Measurements from ENCODE around the gene CPNE1. TPM values are rescaled to one million over a fixed set of nuclear protein-coding genes. Genes with fewer than 3 reads are reported as not detected.

The CPNE1 gene
- total RNA-seq, 1 experiment from 2014 or later = 505 TPM

DNA sequence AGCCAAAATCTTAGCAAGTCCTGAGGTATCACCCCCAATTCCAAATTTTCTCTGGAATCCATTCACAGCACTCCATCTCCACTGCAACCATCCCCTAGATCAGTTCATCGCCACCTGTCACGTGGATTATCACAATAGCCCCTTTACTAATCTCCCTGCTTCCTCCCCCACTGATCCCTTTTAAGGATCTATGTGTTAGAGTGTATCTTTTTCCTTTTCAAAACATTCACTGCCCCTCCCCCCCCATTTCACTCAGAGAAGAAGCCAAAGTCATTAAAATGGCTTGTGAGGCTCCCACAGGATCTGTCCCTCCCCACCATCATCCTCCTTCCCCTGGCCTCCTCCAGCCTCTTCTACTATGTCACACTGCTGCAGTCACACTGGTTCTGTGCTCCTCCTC is 67.5 kb downstream of the CPNE1 start:
- no peak for DNase-seq
- CTCF ChIA-PET = no interaction called here
- Mint-ChIP-seq H3K4me1 (ENCODE audit: low read depth, unreplicated experiment) (peaks cover 27% of the 10 kb centered on the region), H3K9me3 (ENCODE audit: low read depth, unreplicated experiment) (no peaks in the 10 kb centered on the region), H3K36me3 (ENCODE audit: insufficient read depth, unreplicated experiment) (peaks cover 29% of the 10 kb centered on the region), H3K4me3 (ENCODE audit: low read depth, unreplicated experiment) (no peak overlapping the region), H3K27me3 (ENCODE audit: unreplicated experiment) (no peaks in the 10 kb centered on the region), H3K27ac (ENCODE audit: unreplicated experiment) (peak overlapping the region; percentile 29)
- TF ChIP-seq CTCF (IDR thresholded peaks at IDR 0.05; ENCODE audit: unreplicated experiment) = no peak
- intact Hi-C loops (cut with micrococcal nuclease; ENCODE audit: unreplicated experiment) = no loop called here
- no TSS peak for BruUV-seq (replicated peaks)

GRCh38 chr20:35595901-35596300 is 68.8 kb downstream of the CPNE1 start:
- CTCF ChIA-PET = interaction anchor here (0.6 to 2.2 kb wide), 4 partner anchors 23 to 1216 kb away, joined by 3 to 8 read pairs (median 4); partner anchors contain the start of gene RBM39
- intact Hi-C loops (cut with micrococcal nuclease; ENCODE audit: unreplicated experiment) = no loop called here
- BruUV-seq (replicated peaks) = no TSS peak
- no peak for TF ChIP-seq CTCF (IDR thresholded peaks at IDR 0.05; ENCODE audit: unreplicated experiment)
- no peak overlapping the region for H3K4me3 Mint-ChIP-seq (ENCODE audit: low read depth, unreplicated experiment)
- peaks cover 31% of the 10 kb centered on the region for H3K36me3 Mint-ChIP-seq (ENCODE audit: insufficient read depth, unreplicated experiment)
- H3K27me3 Mint-ChIP-seq (ENCODE audit: unreplicated experiment) = no peaks in the 10 kb centered on the region
- no peaks in the 10 kb centered on the region for H3K9me3 Mint-ChIP-seq (ENCODE audit: low read depth, unreplicated experiment)
- no peak overlapping the region for H3K27ac Mint-ChIP-seq (ENCODE audit: unreplicated experiment)
- H3K4me1 Mint-ChIP-seq (ENCODE audit: low read depth, unreplicated experiment) = peaks cover 27% of the 10 kb centered on the region
- no peak for DNase-seq

DNA sequence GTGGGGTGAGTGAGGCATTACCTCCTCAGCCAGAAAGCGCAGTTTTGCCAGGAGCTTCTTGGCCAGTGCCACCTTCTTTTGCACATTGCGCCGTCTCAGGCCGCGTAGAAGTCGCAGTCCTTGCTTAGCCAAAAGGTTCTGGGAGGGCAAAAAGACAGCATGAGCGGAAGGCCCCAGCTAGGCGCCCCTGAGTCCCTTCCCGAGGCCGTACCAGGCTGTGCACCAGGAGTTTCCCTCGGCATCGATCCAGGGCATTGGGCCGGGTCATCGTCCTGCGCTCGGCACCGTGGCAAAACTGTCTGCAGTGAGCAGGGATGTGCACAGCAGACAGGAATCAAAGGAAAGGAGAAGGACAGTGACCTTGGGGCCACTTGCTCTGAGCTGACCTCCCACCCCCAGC is 69.2 kb downstream of the CPNE1 start:
- intact Hi-C loops (cut with micrococcal nuclease; ENCODE audit: unreplicated experiment) = no loop called here
- Mint-ChIP-seq H3K4me1 (ENCODE audit: low read depth, unreplicated experiment) (peaks cover 27% of the 10 kb centered on the region), H3K4me3 (ENCODE audit: low read depth, unreplicated experiment) (no peak overlapping the region), H3K9me3 (ENCODE audit: low read depth, unreplicated experiment) (no peaks in the 10 kb centered on the region), H3K27me3 (ENCODE audit: unreplicated experiment) (no peaks in the 10 kb centered on the region), H3K27ac (ENCODE audit: unreplicated experiment) (no peak overlapping the region), H3K36me3 (ENCODE audit: insufficient read depth, unreplicated experiment) (peaks cover 27% of the 10 kb centered on the region)
- TF ChIP-seq CTCF (IDR thresholded peaks at IDR 0.05; ENCODE audit: unreplicated experiment) = no peak
- CTCF ChIA-PET = interaction anchor here (0.6 to 2.2 kb wide), 4 partner anchors 23 to 1216 kb away, joined by 3 to 8 read pairs (median 4); partner anchors contain the start of gene RBM39
- DNase-seq = no peak
- BruUV-seq (replicated peaks) = no TSS peak

DNA sequence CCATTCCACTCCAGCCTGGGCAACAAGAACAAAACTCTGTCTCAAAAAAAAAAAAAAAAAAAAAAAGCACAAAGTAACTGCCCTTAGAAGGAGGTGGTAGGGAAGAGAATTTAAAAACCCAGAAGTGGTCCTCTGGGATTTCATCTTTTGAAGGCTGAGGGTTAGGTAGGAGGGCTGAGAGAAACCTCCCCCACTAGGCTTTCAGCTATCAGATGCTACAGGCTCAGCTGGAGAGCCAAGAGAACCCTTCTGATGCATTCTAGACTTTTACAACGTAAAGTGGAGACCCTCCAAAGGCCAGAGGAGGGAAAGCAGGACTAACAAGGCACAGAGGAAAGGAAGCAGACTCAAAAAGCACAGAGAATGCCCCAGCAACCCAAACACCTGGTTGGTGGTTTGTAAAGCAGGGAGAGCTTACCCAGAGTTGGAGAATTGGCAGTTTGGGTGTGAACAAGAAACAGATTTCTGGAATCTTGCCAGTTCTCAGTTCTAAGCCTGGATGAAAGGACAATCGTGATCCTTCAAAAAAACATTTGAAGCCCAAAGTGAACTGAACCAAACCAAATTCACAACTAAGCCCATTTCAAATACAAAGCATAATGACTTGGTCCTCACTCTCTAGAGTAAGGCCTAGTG is 72.2 kb downstream of the CPNE1 start:
- intact Hi-C loops (cut with micrococcal nuclease; ENCODE audit: unreplicated experiment) = no loop called here
- Mint-ChIP-seq H3K4me1 (ENCODE audit: low read depth, unreplicated experiment) (peaks cover 16% of the 10 kb centered on the region), H3K27me3 (ENCODE audit: unreplicated experiment) (no peaks in the 10 kb centered on the region), H3K4me3 (ENCODE audit: low read depth, unreplicated experiment) (no peak overlapping the region), H3K27ac (ENCODE audit: unreplicated experiment) (no peak overlapping the region), H3K36me3 (ENCODE audit: insufficient read depth, unreplicated experiment) (peaks cover 23% of the 10 kb centered on the region), H3K9me3 (ENCODE audit: low read depth, unreplicated experiment) (no peaks in the 10 kb centered on the region)
- TF ChIP-seq CTCF (IDR thresholded peaks at IDR 0.05; ENCODE audit: unreplicated experiment) = no peak
- no peak for DNase-seq
- no TSS peak for BruUV-seq (replicated peaks)
- CTCF ChIA-PET = interaction anchor here (0.6 to 0.7 kb wide), 2 partner anchors 11 to 28 kb away, joined by 5 to 9 read pairs; no protein-coding TSS in a partner anchor

All from Calu3 (cell line).